Fibroblast of pulmonary artery (primary cell): ENCODE results near the gene DAZAP1.

Experiments used
- DNase-seq: peaks from one replicate; pipeline ENCODE4 v3.0.0-alpha.2; 2010; ENCODE audit warnings: low read depth
- H3K4me3 ChIP-seq: replicated peaks from 2 replicates; pipeline ENCODE4 v1.5.1; 2011; ENCODE audit warnings: low read depth, mild to moderate bottlenecking, control low read depth, low read length, moderate library complexity
- CTCF ChIP-seq: IDR thresholded peaks from 2 replicates; pipeline ENCODE4 v1.5.1; 2011; ENCODE audit warnings: mild to moderate bottlenecking, control low read depth, low read length, inconsistent platforms; ENCODE audit errors: missing control alignments

Gene DAZAP1

GRCh38 chr19:1389033-1389940, 18.1 kb upstream of the DAZAP1 start:
- no peak for TF ChIP-seq CTCF
- no peak overlapping the region for H3K4me3 ChIP-seq
- DNase-seq = no peak

DNA sequence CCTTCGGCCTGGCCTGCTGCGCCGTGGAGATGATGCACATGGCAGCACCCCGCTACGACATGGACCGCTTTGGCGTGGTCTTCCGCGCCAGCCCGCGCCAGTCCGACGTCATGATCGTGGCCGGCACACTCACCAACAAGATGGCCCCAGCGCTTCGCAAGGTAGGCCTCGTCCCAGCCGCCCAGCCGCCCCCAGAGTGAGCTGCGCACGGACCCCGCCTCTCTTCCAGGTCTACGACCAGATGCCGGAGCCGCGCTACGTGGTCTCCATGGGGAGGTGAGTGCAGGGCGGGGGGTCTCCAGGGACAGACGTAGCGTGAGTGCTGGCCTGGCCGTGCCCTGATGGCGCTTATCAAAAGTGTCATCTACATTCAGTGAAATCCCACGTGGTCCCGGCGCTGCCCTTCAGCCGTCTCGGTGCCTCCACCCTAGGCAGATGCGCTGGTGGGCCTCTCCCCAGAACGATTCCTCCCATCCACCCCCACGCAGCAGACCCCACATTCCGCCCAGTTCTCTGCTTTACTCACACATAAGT, 16.4 kb upstream of the DAZAP1 start:
- no peak overlapping the region for H3K4me3 ChIP-seq
- DNase-seq = no peak
- no peak for TF ChIP-seq CTCF

DNA sequence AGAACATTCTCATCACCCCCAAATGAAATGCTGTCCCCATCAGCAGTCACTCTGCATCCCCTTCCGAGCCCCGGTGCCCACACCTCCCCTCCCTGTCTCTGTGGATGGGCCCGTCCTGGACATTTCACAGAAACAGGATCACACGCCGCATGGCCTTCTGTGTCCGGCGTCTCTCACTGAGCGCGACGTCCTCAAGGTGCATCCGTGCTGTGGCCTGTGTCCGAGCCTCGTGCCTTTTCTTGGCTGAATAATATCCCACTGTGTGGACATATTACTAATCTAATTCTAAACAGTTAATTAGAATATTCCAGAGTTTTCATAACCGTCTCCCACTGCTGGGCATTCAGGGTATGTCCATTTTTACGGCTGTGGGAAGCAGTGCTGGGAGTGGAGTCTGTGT, 15.0 kb upstream of the DAZAP1 start:
- no peak for DNase-seq
- H3K4me3 ChIP-seq = no peak overlapping the region
- TF ChIP-seq CTCF = no peak

DNA sequence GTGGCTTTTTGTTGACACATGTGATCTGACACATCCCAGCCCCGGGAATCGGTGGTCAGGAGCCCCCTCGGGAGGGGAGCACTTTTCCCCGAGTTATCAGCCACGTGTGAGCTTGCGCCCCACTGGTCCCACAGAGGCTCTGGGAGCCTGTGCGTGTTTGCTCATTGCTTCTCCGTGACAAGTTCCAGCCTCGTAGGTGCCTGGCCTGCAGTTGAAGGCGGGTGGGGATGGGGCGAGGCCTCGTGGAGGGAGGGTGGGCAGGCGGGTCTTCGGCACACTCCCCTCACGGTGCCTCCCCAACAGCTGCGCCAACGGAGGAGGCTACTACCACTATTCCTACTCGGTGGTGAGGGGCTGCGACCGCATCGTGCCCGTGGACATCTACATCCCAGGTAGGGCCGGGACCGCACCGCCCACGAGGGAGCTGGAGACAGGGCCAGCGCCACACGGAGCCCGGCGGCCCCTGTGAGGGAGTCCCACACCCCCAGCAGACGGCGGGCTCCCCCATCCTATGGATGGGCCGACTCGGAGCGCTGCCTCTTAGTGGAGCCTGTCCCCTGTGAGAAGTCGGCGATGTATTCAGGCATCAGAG, 14.4 kb upstream of the DAZAP1 start:
- no peak for TF ChIP-seq CTCF
- no peak for DNase-seq
- no peak overlapping the region for H3K4me3 ChIP-seq

GRCh38 chr19:1393841-1394240, 13.5 kb upstream of the DAZAP1 start:
- TF ChIP-seq CTCF = no peak
- DNase-seq = no peak
- H3K4me3 ChIP-seq = no peak overlapping the region

GRCh38 chr19:1394252-1395193, 12.9 kb upstream of the DAZAP1 start:
- no peak for DNase-seq
- no peak for TF ChIP-seq CTCF
- no peak overlapping the region for H3K4me3 ChIP-seq
